ENCODE data around the gene SLC22A14.
"Not testable (repeated sequence)": the region's sequence is repeated elsewhere in the genome, so short reads cannot be mapped to it uniquely, and the experiment has no call there.

SLC22A14 gene

DNA sequence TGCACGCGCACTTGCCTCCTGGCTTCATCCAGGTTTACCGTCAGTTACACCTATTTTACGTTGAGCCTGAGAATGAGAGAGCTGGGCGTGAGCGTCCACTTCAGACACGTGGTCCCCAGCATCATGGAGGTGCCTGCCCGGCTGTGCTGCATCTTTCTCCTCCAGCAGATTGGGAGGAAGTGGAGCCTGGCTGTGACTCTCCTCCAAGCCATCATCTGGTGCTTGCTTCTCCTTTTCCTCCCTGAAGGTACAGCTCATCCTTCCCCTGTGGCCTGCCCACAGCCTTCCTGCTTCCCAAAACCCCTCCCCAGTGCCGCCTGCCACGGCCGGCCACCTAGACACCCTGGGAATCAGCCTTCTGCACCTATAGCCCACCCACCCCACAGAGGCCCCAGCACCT lies 31.6 kb downstream of the SLC22A14 start:
- no peak for DNase-seq (ENCODE audit: low read depth in 2 of 2)

DNA sequence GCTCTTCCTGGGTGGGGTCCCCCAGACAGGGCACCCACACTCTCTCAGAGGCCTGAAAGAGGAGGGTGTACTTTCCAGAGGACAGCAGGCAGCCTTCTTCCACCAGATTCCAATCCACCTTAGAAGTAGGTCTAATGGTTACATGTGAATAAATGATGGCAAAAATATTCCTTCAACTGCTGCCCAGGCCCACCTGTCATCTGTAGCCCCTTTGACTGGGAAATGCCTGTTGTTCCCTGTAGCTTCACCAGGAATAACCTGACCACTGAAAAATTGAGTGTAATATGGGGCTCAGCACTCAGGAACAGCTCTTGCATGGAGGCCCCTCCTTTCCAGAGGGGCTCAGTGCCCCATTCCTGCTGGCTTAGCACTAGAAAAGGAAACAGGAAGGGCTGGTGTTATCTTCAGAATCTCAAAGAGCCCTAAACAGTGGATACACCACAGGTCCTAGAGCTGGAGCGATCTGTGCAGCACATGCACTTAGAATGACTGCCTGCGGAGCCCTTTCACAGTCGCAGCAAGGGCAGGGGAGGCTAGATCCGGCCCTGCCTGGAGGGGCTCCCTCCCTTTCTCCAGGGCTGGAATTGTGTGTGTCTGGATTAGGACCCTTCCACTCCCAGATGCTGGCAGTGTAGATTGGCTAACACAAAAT lies 32.1 kb downstream of the SLC22A14 start:
- DNase-seq (ENCODE audit: low read depth in 2 of 2), result no peak

DNA sequence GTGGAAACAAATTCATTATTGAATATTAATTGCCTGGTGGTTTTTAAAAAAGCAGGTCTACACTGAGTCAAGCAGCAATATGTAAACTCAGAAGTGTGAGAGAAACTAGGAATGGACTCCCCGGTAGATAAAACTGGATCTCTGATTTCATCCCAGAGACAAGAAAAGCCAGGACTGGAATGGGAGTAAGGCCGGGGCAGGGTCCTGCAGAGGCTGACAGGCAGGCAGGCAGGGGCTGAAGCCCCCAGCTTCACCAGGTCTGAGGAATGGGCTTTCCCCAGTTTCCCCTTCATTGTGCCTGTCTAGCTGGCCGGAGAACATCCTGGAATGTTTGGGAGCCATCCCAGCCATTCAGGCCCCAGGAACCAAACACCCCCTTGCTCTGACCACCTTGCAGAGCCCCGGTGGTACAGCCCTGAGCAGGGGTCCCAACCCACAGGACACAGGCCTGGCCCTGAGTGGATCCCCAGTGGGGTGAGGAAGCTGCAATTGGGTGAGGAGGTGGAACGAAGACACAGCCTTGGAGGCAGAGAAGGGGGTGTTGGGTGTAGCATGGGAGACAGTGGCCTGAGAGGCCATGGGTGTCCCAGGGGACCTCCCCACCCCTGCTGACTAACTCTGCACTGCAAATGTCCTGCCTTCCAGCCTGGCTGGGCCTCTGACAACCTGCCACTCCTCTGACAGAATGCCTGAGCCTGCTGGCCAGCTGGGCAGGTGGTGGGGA lies 32.8 kb downstream of the SLC22A14 start:
- no peak for DNase-seq (ENCODE audit: low read depth in 2 of 2)

DNA sequence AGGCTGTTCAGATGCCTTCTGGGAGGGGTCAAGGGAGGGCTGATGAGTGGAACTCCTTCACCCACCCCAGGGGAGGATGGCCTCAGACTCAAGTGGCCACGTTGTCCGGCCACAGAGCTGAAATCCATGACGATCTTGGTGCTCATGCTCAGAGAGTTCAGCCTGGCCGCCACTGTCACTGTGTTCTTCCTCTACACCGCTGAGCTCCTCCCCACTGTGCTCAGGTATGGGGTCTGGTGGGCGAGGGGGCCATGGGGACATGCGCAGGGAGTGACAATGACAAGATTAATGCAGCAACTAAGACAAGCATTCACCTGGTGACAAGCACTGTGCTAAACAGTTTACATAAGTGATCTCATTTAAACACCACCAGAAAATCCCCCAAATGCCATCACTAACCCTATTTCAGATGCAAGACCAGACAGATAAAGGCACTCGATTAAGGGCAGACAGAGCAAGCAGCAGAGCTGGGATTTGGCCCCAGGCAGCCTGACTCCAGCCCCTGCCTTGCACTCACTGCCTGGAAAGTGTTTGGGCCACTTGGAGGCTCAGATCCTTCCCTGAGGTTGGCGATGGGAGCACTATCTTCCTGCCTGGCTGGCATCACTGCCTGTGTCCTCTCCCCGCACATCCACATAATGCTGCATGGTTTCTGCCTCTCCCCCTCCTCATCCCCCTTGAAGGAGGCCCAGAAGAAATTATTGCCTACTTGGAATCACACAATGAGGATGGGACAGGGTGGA lies 33.6 kb downstream of the SLC22A14 start:
- DNase-seq (ENCODE audit: low read depth in 2 of 2), result no peak

DNA sequence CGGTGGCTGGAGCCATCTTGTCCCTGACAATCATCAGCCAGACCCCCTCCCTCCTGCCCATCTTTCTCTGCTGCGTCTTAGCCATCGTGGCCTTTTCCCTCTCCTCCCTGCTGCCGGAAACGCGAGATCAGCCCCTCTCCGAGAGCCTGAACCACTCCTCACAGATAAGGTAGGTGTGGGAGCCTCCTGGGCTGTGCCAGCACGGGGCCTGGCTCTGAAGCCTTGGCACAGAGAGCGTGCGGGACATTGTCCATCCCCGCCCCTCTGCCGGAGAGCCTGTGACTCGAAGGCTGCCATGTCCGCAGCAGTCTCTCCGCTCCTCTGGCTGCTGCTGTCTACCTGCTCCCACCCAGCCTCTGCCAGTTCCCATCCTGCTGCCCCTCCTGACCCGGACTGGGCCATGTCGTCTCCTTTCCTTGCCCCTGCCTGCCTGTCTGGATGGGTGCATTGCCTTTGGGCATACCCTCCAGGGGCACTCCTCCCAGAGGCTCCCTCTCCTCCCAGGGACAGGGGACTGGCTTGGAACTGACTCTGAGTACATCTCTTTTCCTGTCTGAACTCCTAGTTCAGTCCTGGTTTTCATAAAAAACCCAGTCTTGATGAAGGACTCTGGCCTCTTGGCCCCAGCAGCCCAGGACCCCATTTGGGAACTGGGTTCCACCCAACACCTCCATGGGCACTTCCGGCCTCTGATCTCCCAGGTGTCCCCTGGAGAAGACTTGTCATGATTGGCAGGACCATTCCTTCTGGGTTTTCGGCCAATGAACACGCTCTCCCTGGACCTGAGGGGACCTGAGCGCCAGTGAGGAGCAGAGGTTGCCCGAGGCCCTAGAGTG lies 34.5 kb downstream of the SLC22A14 start:
- DNase-seq (ENCODE audit: low read depth in 2 of 2), result no peak

DNA sequence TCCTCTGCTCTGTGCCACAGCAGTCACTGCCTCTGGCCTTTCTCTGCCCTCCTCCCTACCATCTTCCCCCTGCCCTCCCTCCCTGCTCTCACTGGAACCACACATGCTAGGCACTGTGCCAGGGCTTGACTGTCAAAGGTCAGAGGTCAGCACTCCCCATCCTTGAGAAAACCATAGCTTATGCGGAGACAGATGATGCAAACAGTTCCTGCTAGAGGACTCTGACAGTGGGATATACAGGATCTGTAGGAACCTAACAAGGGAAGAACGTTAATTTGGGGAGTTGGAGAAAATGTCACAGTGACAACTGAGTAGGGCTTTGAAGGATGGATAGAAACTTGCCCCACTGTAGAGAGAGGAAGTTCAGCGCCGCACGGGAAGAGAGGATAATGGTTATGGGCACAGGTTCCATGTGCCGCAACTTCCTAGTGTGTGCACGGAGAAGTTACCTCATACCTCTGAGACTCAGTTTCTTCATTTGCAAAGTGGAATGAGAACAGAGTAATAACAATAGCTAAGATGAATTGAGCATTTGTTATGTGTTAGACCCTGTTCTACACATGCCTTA lies 35.2 kb downstream of the SLC22A14 start:
- DNase-seq (ENCODE audit: low read depth in 2 of 2), result no peak

DNA sequence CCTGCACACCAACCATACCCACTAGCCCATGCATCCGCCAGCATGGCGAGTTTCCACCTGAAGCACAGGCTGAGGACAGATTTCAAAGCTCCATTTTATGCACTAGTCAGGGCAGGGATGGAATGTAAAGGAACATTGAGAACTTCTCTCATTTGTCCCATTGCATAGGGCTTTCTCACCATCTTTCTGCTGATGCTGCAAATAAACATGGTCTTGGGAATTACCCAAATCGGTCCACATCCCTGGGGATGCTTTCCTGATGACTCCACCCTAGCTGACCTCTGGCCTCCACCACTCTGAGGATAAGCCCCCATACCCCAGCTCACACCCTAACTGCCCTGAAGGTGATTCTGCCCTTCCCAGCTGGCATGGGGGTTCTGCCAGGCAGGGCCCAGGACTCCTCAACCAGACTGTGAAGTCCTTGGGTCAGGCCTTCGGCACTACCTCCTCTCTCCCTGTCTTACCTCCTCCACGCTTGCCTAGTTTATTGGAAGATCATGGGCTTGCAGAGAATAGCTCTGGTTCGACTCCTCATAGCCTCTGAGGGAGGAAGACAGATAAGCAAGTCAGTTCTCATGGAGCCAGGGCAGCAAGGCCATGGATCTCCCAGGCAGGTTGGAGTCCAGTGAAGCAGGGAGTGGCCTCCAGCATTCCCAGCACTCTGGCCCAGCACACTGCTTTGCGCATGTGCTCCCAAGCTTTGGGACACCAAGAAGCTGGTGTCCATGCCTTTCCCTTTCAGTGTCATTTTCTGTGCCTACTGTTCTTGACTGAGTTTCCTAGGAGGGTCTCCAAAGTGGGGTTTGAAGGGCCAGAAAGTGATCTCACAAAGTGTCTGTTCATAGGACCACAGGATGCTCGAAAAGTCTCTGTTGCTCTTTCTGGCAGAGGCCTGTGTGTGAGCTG lies 36.9 kb downstream of the SLC22A14 start:
- no peak for DNase-seq (ENCODE audit: low read depth in 2 of 2)

DNA sequence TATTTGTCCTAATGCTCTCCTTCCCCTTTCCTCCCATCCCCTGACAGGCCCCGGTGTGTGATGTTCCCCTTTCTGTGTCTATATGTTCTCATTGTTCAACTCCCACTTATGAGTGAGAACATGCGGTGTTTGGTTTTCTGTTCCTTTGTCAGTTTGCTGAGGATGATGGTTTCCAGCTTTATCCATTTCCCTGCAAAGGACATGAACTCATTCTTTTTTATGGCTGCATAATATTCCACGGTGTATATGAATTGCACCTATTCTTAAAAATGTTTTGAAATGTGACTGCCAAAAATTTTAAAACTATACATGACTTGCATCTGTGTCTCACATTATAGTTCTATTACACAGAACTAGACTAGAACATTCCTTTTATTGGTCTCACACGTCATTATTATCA lies 38.5 kb downstream of the SLC22A14 start:
- DNase-seq (ENCODE audit: low read depth in 2 of 2), result not testable (repeated sequence)

DNA sequence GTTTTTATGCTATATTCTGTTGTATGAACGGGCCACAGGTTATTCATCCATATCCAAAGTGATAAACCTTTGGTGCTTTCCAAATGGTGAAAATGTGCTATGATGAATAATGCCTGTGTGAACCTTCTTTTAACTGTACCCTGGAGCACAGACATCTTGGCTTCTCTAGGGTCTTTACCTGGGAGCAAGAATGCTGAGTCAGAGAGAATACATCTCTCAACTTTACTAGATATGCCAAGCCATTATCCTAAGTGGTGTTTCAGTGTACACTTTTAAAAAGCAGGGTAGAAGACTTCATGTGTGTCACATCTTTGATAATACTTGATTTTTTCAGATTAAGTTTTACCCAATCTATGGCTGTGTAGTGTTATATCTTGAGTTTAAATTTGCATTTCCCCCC lies 41.0 kb downstream of the SLC22A14 start:
- no peak for DNase-seq (ENCODE audit: low read depth in 2 of 2)

DNA sequence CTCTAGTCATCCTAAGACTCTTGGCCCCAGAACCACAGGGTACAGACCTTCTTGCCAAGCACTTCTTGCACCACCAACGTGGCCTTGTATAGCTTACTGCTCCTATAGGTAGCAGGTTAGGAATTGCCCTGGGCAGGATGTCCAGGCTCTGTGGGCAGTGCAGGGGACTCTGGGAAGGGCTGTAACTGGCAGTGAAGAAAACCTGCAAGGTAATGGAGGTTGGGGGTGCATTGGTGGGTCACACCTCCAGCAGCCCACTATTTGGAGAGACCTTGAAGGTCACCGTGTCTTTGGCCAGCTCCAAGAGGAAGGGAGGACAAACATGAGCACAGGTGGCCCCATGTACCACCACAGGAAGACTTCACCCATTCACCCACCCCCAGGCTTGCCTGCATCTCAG lies 43.2 kb downstream of the SLC22A14 start:
- no peak for DNase-seq (ENCODE audit: low read depth in 2 of 2)

DNA sequence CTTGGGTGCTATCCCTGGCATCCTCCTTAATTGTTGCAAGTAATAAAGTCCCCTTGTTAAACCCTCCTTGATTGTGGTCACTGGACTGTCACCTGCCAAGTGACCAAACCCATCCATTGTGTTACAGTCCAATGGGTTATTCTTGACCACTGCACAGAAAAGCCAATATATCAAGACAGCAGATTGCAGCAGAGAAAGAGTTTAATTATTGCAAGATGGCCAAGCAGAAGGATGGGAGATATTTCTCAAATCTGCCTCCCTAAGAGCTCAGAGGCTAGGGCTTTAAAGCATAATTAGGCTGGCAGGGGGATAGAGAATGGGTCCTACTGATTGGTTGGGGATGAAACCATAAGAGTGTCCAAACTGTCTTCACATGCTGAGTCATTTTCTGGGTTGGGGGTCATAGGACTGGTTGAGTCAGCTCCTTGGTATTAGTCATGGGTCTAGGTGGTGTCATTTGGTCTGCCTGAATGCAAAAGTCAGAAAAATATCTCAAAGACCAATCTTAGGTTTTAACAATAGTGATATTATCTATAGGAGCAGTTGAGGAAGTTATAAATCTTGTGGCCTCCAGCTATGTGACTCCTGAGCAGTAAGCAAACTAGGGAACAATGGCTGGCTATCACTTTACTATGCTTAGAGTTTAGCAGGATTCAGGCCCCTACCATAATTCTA lies 45.4 kb downstream of the SLC22A14 start:
- DNase-seq (ENCODE audit: low read depth in 2 of 2), result no peak

DNA sequence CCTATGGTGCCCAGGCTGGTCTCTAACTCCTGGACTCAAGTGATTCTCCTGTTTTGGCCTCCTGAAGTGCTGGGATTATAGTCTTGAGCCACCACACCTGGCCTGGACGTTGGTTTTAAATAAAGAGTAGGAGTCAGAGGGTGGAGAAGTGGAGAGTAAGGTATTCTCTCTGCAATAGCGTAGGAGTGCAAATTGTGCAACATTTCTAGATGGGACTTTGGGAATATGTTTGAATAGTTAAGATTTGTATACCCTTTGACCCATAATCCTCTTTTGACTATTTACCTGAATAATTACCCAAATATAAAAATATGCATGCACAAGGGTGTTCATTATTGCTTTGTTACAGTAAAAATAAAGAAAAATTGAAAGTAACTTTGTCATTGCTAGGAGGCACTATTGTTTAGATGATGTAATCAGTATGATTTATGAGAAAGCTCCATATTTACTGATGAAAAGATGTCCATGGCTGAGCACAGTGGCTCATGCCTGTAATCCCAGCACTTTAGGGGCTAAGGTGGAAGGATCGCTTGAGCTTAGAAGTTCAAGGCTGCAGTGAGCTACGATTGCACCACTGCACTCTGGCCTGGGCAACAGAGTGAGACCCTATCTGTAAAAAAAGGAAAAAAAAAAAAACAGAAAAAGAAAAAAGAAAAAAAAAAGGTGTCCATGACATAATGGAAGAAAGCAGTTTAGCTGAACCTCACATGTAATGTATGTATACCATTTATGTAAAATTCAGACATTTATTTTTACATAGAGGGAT lies 49.3 kb downstream of the SLC22A14 start:
- DNase-seq (ENCODE audit: low read depth in 2 of 2), result no peak

DNA sequence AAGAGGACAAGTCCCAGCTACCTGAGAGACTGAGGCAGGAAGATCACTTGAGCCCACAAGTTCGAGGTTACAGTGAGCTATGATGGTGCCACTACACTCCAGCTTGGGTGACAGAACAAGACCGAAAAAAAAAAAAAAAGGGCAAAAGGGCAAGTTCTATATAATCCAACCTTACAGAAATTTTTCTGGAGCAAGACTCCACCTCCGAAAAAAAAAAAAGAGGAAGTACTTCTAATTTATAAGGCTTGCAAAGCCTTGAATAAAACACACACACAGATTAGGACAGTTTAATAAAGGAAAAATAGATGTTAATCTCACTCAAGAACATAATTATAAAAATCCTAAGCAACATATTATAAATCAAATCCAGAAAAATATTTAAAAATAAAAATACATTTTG lies 50.1 kb downstream of the SLC22A14 start:
- DNase-seq (ENCODE audit: low read depth in 2 of 2), result no peak

DNA sequence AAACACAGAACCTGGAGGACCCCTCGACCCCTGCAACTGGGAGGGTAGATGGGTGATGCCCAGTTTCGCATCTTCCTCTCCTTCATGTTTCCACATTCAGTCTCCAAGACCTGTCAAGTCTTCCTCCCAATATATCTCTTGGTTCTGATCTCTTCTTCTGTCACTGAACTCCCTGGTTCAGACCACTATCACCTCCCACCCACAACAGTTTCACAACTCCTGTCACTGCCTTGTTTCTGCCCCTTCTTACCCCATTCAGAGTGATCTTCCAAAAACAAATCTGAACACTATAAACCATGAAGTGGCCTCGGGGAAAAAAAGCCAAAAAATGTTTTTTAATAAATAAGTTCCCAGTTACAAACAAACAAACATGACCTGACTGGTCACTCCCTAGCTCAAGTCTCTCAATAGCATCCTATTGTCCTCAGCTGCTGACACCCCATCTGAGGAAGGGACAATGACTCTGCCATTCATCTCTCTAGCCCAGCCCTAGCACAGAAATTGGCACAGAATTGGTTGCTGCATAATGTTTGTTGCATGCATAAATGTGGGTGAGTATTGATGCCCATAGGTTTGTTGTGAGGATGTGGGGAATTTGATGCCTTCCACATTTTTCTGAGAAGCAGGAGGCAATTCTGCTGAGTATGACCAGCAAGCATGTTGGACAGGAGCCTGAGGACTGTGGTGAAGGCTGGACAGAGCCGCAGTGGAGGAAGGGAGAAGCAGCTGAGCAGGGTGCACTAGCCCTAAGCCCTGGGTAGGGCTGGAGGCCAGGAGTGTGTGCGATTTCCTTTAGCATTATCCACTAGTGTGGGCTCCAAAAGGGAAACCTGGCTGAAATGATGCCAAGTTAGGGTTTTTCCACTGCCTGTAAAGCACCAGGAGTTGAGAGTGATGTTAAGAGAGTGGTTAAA lies 52.3 kb downstream of the SLC22A14 start:
- DNase-seq (ENCODE audit: low read depth in 2 of 2), result no peak

DNA sequence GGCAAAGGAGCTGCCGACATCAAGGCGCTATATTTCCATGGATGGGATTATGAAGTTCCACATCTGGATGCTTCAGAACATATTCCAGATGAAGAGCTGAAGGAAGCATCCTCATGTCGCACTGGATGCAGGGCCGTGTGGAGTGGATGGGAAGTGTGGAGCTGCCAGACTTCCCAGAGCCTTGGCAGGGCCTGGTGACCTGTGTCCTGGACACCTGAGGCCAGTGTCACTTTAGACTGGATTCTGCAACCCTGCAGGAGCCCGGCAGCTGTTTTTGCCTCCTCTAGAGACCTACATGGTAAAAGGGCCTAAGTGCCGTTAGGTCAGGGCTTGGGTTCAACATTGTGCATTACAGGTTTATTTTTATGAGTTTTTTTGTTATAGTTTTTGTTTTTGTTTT lies 53.2 kb downstream of the SLC22A14 start:
- no peak for DNase-seq (ENCODE audit: low read depth in 2 of 2)

DNA sequence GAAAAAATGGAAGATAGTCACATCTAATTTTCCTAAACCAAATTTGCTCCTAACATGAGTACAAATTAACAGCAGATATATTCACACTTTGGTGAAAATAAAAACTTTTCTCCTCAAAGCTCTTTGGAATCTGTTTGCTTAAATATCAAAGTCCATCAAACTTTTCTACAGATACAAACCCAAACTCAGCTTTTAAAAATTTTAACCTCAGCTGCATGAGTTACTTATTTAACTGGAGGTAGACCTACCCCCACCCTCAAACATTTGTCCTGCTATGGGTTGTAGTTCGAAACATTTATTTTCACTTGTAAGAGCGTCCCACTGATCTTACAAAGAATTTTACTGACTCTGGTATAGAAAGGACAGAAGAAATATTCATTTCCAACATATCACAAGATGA lies 55.6 kb downstream of the SLC22A14 start:
- no peak for DNase-seq (ENCODE audit: low read depth in 2 of 2)

DNA sequence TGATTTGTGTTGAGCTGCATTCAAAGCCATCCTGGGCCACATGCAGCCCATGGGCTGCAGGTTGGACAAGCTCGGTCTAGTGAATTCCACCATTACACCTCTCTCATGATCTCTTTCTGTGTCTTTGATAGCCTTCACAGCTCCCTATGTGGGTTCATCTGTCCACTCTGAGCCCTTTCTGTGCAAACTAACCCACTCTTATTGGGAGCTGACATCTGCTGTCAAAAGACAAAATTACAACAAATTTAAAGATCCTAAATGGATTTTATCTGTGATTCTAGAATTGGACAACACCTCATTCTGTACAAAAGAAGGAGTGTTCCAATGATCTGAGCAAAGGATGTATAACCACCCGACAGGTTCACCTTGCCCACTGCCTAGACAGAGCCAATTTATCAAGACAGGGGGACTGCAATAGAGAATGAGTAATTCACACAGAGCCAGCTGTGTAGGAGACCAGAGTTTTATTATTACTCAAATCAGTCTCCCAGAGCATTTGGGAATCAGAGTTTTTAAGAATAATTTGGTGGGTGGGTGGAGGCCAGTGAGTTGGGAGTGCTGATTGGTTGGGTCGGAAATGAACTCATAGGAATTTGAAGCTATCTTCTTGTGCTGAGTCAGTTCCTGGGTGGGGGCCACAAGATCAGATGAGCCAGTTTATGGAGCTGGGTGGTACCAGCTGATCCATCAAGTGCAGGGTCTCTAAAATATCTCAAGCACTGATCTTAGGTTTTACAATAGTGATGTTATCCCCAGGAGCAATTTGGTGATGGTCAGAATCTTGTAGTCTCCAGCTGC lies 61.9 kb downstream of the SLC22A14 start:
- DNase-seq (ENCODE audit: low read depth in 2 of 2), result no peak
